VCaP (cell line): ENCODE measurements around the gene NUDT3.

Source experiments
- H3K27ac ChIP-seq: fragments of 450-650 bp; 2 replicates; pipeline ENCODE4 v1.5.1; 2017
- TF ChIP-seq, protein P1 (sequence below): fragments of 450-650 bp; conservative IDR thresholded peaks from 2 replicates; pipeline ENCODE4 v1.5.1; 2017; ENCODE audit warnings: mild to moderate bottlenecking, moderate library complexity

Gene NUDT3

DNA sequence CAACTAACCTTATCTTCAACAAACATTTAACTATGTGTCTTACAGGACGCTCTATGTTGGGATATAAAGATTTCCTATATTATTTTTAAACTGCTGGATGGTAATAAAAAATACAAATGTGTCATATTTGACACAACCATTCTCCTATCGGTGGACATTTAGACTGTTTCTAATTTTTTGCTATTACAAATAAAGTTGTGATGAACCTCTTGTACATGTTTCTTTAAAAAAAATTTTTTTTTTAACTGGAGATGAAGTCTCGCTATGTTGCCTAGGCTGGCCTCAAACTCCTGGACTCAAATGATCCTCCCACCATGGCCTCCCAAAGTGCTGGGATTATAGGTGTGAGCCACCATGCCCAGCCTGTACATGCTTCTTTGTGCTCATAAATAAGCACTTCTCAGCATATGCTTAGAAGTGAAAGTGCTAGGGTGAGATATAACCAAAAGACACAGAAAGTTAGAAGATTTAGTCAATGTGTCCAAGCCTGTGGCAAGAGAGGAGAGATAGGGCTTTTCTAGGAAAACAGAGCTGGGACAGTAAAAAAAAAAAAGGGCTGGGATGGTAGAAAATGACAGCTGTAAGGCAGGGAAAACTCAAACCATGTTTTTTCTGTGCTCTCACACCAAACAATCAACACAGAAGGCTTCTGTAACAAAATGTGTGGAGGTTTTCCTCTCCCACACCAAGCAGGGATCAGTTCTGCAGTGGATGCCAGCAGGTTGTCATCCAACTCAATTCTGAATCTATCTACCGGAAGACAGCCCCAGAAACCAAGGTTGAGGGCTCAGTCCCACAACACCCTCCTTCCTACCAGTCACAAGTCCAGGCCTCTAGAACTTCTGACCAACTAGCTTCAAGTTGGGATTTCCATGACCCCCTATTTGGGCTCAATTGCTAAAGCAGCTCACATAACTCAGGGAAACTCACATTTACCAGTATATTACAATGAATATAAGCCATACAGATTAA, 73.7 kb downstream of the NUDT3 start:
- TF ChIP-seq, protein P1, sequence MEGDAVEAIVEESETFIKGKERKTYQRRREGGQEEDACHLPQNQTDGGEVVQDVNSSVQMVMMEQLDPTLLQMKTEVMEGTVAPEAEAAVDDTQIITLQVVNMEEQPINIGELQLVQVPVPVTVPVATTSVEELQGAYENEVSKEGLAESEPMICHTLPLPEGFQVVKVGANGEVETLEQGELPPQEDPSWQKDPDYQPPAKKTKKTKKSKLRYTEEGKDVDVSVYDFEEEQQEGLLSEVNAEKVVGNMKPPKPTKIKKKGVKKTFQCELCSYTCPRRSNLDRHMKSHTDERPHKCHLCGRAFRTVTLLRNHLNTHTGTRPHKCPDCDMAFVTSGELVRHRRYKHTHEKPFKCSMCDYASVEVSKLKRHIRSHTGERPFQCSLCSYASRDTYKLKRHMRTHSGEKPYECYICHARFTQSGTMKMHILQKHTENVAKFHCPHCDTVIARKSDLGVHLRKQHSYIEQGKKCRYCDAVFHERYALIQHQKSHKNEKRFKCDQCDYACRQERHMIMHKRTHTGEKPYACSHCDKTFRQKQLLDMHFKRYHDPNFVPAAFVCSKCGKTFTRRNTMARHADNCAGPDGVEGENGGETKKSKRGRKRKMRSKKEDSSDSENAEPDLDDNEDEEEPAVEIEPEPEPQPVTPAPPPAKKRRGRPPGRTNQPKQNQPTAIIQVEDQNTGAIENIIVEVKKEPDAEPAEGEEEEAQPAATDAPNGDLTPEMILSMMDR, result no peak
- H3K27ac ChIP-seq, result no peak overlapping the region

DNA sequence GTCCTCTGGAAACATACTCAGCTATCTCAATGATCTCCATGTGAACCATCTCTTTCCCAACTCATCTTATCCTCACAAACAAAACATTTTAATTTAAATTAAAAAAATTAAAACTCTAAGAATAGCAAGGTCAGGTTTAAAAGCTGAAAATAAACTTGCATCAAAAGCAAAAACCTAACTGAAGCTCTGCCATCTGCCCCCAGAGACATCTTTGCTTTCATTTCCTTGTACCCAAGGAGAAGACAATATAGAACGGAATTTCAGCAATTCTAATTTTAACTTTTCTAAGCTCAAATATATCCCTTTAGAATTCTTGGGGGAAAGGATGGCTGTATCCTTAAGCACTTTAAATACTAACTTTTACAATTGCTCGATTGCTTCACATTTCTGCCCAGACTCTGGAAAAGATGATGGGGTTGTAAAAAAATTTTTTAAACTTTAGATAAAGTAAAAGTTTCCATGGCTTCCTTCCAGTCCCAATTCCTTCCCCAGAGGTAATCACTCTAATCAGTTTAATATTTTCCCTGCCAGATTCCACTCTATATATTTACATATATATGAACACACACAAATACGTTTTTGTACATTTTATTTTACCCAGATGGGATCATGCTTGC, 74.5 kb downstream of the NUDT3 start:
- TF ChIP-seq, protein P1, result no peak
- no peak overlapping the region for H3K27ac ChIP-seq

DNA sequence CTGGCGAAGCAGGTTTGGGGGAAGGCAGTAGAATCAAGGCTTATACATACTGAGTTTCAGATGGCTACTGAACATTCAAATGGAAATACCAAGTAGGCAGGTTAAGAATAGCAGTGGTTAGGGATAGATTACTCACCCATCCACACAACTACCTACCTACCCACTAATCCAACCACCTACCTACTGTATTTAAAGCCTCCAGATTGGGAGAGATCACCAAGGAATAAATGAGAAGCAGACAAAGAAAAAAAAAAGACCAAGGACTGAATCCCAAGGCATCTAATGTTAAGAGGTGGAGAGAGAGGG, 75.3 kb downstream of the NUDT3 start:
- H3K27ac ChIP-seq, result no peak overlapping the region
- TF ChIP-seq, protein P1, result no peak

DNA sequence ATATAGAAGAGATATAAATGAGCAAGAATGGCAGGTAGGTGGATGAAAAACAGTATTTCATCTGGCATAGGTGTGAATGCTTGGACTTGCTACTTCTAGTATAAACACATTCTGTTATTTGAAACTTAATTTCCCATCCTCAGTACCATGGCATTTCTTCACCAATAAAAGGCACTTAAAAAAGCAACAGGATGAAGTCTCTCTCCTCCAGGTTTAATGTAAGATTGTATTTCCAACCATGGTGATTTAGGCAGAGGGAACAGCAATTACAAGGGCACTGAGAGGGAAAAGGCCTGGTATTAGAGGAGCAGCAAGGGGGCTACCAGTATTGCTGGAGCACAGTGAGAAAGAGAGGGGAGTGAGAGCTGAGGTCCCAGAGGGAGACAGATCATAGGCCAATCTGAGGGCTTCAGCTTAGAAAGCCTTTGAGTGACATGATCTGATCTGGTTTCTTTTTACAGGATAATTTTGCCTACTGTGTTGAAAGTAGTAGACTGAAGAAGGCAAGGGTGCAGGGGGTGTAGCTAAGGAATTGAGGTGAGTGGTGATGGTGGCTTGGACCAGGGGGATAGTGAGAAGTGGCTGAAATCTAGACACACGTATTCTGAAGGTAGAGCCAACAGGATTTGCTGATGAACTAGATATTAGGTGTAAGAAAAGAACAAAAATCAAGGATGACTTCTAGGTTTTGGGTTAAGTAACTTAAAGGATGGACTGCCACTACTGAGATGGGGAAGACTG, 75.9 kb downstream of the NUDT3 start:
- TF ChIP-seq, protein P1, result no peak
- H3K27ac ChIP-seq, result no peak overlapping the region

DNA sequence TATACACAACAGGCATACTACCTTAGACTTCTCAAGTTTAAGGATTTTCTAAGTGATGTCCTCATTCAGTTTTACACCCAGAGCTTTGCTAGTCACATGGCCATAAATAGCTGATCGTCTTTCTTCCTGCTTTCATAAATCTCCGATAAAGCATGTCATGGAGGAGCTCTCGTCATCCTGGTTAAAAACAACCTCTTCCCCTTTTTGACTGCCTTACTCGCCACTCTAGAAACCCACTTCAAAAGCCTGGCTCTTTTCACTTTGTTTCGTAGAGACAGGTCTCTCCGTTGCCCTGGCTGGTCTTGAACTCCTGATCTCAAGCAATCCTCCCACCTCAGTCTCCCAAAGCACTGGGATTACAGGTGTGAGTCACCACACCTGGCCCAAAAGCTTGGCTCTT, 76.7 kb downstream of the NUDT3 start:
- TF ChIP-seq, protein P1, result no peak
- no peak overlapping the region for H3K27ac ChIP-seq

DNA sequence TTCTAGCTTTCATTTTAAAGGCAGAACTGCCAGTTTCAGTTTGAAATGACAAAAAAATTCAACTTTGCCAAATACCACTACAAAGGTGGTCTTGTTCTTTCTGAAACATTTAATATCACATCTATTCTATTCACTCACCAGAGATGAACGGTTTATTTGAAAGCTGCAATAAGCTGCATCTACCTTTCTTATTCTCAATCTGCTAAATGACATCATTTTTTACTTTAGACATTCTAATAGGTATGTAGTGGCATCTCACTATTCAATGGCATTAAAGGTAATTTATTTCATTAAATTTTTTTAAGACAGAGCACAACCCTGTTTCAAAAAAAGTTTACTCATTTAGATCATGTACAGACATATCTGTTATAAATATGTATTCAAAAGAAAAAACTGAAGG, 77.2 kb downstream of the NUDT3 start:
- H3K27ac ChIP-seq, result no peak overlapping the region
- TF ChIP-seq, protein P1, result no peak

DNA sequence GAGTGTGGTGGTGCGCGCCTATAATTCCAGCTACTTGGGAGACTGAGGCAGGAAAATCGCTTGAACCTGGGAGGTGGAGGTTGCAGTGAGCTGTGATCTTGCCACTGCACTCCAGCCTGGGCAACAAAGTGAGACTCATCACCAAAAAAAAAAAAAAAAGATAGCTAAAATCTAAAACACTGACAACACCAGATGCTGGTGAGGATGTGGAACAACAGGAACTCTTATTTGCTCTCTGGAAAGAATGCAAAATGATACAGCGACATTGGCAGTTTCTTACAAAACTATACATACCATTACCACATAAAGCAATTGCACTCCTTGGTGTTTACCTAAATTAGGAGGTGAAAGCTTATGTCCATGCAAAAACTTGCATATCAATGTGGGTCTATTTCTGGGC, 80.2 kb downstream of the NUDT3 start:
- TF ChIP-seq, protein P1, result no peak
- no peak overlapping the region for H3K27ac ChIP-seq
